ENCODE results near the gene SYVN1. TPM values are rescaled to one million over a fixed set of nuclear protein-coding genes. Genes with fewer than 3 reads are reported as not detected.

The SYVN1 gene
- polyA plus RNA-seq, 1 of the 3 experiments (the other 2 are of a cell fraction): 31.9 TPM

DNA sequence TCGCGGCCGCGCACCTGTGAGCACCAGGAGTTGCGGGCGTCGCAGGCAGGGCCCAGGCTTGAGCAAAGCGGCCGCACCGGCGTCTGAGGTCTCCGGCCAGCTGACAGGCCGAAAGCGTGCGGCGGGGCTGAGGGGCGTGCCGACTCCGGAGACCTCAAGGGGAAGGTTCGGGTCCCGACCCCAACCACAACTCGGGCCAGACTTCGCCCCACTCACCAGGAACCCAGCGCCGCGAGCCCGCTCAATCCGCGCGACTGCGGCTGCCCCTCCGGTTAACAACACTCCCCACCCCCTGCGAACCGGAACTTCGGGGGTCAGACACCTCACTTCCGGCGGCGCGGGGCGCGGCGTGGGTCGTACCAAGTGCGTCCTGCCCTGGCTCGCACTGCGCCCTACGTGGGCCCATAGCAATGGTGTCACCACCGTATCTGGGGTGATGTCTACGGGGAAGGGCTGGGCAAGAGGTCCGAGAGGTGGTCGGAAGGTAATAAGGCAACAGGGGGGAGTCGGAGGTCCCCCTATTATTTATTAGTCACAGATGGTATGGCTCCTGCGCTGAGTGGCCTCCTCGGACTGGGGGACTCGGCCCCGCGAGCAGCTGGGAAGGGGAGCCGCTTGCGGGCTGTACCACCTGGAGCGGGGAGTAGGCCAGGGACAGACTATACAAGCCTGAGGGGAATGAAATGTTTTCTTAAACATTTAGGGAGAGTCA is at the start of gene SYVN1 (continued):
- TF ChIP-seq, protein P1, sequence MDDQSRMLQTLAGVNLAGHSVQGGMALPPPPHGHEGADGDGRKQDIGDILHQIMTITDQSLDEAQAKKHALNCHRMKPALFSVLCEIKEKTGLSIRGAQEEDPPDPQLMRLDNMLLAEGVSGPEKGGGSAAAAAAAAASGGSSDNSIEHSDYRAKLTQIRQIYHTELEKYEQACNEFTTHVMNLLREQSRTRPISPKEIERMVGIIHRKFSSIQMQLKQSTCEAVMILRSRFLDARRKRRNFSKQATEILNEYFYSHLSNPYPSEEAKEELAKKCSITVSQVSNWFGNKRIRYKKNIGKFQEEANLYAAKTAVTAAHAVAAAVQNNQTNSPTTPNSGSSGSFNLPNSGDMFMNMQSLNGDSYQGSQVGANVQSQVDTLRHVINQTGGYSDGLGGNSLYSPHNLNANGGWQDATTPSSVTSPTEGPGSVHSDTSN (IDR thresholded peaks at IDR 0.05): no peak
- TF ChIP-seq RAD21 (IDR thresholded peaks at IDR 0.05; ENCODE audit: low read length) (no peak), RCOR1 (IDR thresholded peaks at IDR 0.05; ENCODE audit: low read length) (no peak), NFIC (IDR thresholded peaks at IDR 0.05; ENCODE audit: borderline replicate concordance) (no peak), POLR2AphosphoS5 (IDR thresholded peaks at IDR 0.05; ENCODE audit: low read depth, low read length) (peak; percentile 81), EZH2phosphoT487 (IDR thresholded peaks at IDR 0.05; ENCODE audit: borderline replicate concordance, low read depth) (no peak), TAF1 (IDR thresholded peaks at IDR 0.05; ENCODE audit: borderline replicate concordance, low read depth, low read length) (no peak), CHD2 (IDR thresholded peaks at IDR 0.05; ENCODE audit: low read length, partially characterized antibody) (no peak), YY1 (IDR thresholded peaks at IDR 0.05; ENCODE audit: low read depth) (no peak), TEAD4 (IDR thresholded peaks at IDR 0.05; ENCODE audit: borderline replicate concordance, insufficient read depth) (no peak)
- TF ChIP-seq, protein P2, sequence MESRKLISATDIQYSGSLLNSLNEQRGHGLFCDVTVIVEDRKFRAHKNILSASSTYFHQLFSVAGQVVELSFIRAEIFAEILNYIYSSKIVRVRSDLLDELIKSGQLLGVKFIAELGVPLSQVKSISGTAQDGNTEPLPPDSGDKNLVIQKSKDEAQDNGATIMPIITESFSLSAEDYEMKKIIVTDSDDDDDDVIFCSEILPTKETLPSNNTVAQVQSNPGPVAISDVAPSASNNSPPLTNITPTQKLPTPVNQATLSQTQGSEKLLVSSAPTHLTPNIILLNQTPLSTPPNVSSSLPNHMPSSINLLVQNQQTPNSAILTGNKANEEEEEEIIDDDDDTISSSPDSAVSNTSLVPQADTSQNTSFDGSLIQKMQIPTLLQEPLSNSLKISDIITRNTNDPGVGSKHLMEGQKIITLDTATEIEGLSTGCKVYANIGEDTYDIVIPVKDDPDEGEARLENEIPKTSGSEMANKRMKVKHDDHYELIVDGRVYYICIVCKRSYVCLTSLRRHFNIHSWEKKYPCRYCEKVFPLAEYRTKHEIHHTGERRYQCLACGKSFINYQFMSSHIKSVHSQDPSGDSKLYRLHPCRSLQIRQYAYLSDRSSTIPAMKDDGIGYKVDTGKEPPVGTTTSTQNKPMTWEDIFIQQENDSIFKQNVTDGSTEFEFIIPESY (IDR thresholded peaks at IDR 0.05; ENCODE audit: borderline replicate concordance, low read depth): no peak

DNA sequence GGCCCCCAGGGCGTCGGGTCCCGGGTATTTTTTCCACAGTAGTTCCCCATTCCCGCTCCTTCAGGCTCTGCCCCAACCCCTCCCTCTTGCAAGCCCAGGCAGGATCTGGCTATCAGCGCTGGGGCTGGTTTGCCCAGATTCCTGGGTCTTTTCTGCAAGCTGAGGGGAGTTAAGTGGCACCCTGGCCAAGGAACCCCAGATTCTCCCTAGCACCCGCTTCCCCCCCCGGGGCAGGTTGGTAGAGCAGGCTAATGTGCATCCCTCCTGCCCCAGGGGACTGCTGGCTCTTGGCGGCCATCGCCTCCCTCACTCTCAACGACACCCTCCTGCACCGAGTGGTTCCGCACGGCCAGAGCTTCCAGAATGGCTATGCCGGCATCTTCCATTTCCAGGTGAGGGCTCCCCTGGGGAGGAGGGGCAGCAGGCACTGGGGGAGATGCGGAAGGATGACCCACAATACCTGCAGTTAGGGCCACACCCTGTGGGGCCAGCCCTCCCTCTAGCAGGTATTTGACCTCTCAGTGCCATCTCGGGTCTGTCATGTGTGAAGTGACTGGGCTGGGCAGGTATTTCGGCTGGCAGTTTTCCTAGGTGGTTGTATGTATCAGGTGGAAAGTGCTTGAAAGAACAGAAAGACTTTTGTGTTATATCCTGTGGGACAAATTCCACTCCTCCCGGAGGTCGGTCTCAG is 49.0 kb upstream of the SYVN1 start:
- H3K4me3 ChIP-seq (ENCODE audit: low read depth in 2 of 2, low read length in 1 of 2): no peak overlapping the region; a peak in 2 of 4 replicates
- H3F3A ChIP-seq (replicated peaks; ENCODE audit: insufficient read depth): no peaks in the 10 kb centered on the region
- peaks cover 5% of the 10 kb centered on the region; the same call in 1 of the 2 replicates for H4K20me1 ChIP-seq (ENCODE audit: insufficient read depth)
- H3K27ac ChIP-seq (ENCODE audit: low read depth in 2 of 2, low read length in 1 of 2): no peak overlapping the region
- no peaks in the 10 kb centered on the region for H3K9me3 ChIP-seq
- H3K9ac ChIP-seq: 0 out of 2 replicates have a peak overlapping the region, but pooled peaks have one; percentile 93
- ChIA-PET POLR2A (interaction anchor here (1.7 to 3.3 kb wide), 3 partner anchors 48 to 72 kb away, joined by 4 to 25 read pairs (median 12); partner anchors contain the start of genes FAU, MRPL49, SYVN1 and TM7SF2), CTCF (interaction anchor here (0.7 to 4.8 kb wide), 6 partner anchors 21 to 169 kb away, joined by 3 to 46 read pairs (median 4); partner anchors contain the start of genes ARL2 and TM7SF2)
- peak overlapping the region; percentile 98; the same call in 1 of the 2 replicates for H3K4me2 ChIP-seq
- peaks cover 0 to 18% of the 10 kb centered on the region in 2 experiments; a peak in 2 of 4 replicates for H3K4me1 ChIP-seq (ENCODE audit: control insufficient read depth in 1 of 2, insufficient read depth in 2 of 2, low read depth in 1 of 2, low read length in 1 of 2)
- no peak for TF ChIP-seq RCOR1 (IDR thresholded peaks at IDR 0.05; ENCODE audit: low read length)
- no peak overlapping the region for H2AFZ ChIP-seq (ENCODE audit: low read depth)
- H3K9me2 ChIP-seq: no peaks in the 10 kb centered on the region
- H3K27me3 ChIP-seq (ENCODE audit: insufficient read depth): no peaks in the 10 kb centered on the region
- no peak for DNase-seq
- H3K36me3 ChIP-seq (replicated peaks in 1 of 2; ENCODE audit: control insufficient read depth in 1 of 2, insufficient read depth in 2 of 2, low read length in 1 of 2): peaks cover 0 to 30% of the 10 kb centered on the region in 2 experiments
- 85% methylated on average over 15 of the region's 19 CpGs for WGBS (ENCODE audit: low lambda C conversion rate)
- H3K79me2 ChIP-seq (ENCODE audit: insufficient read depth): peaks cover 51% of the 10 kb centered on the region
